Measurements from ENCODE around the gene SIGLEC12.
"Not testable (repeated sequence)": the region's sequence is repeated elsewhere in the genome, so short reads cannot be mapped to it uniquely, and the experiment has no call there.

Gene SIGLEC12

GRCh38 chr19:51524666-51525264, 23.2 kb upstream of the SIGLEC12 start:
- no peak for DNase-seq (ENCODE audit: low read depth in 1 of 2, low spot score in 1 of 2)

- no peak for DNase-seq (ENCODE audit: low read depth in 1 of 2, low spot score in 1 of 2)
These were observed 20.2 kb upstream of the SIGLEC12 start for GRCh38 chr19:51521781-51522180.

- no peak for DNase-seq (ENCODE audit: low read depth in 1 of 2, low spot score in 1 of 2)
These were observed 19.8 kb upstream of the SIGLEC12 start for GRCh38 chr19:51521357-51521756.

- no peak for DNase-seq (ENCODE audit: low read depth in 1 of 2, low spot score in 1 of 2)
These were observed 19.1 kb upstream of the SIGLEC12 start for GRCh38 chr19:51520728-51521127.

- DNase-seq (ENCODE audit: low read depth in 1 of 2, low spot score in 1 of 2): no peak
These were observed 13.4 kb upstream of the SIGLEC12 start for GRCh38 chr19:51514866-51515481.

GRCh38 chr19:51513968-51514367, 12.4 kb upstream of the SIGLEC12 start:
- DNase-seq (ENCODE audit: low read depth in 1 of 2, low spot score in 1 of 2): no peak

- no peak for DNase-seq (ENCODE audit: low read depth in 1 of 2, low spot score in 1 of 2)
These were observed 9.8 kb upstream of the SIGLEC12 start for GRCh38 chr19:51511353-51511752.

- DNase-seq (ENCODE audit: low read depth in 1 of 2, low spot score in 1 of 2): no peak
These were observed 8.4 kb upstream of the SIGLEC12 start for GRCh38 chr19:51509823-51510660.

- DNase-seq (ENCODE audit: low read depth in 1 of 2, low spot score in 1 of 2): no peak
These were observed 6.6 kb upstream of the SIGLEC12 start for GRCh38 chr19:51508059-51508733.

GRCh38 chr19:51507640-51508058, 6.0 kb upstream of the SIGLEC12 start:
- no peak for DNase-seq (ENCODE audit: low read depth in 1 of 2, low spot score in 1 of 2)

GRCh38 chr19:51507192-51507591, 5.6 kb upstream of the SIGLEC12 start:
- DNase-seq (ENCODE audit: low read depth in 1 of 2, low spot score in 1 of 2): no peak

GRCh38 chr19:51505904-51506303, 4.3 kb upstream of the SIGLEC12 start:
- no peak for DNase-seq (ENCODE audit: low read depth in 1 of 2, low spot score in 1 of 2)

GRCh38 chr19:51503896-51504295, 2.3 kb upstream of the SIGLEC12 start:
- no peak for DNase-seq (ENCODE audit: low read depth in 1 of 2, low spot score in 1 of 2)

- no peak for DNase-seq (ENCODE audit: low read depth in 1 of 2, low spot score in 1 of 2)
These were observed 1.8 kb upstream of the SIGLEC12 start for GRCh38 chr19:51503286-51503817.

GRCh38 chr19:51500931-51501330, 669 bp downstream of the SIGLEC12 start:
- DNase-seq (ENCODE audit: low read depth in 1 of 2, low spot score in 1 of 2): not testable (repeated sequence)

GRCh38 chr19:51497666-51498065, 3.9 kb downstream of the SIGLEC12 start:
- no peak for DNase-seq (ENCODE audit: low read depth in 1 of 2, low spot score in 1 of 2)

- DNase-seq (ENCODE audit: low read depth in 1 of 2, low spot score in 1 of 2): no peak
These were observed 7.8 kb downstream of the SIGLEC12 start for GRCh38 chr19:51493776-51494175.

GRCh38 chr19:51491586-51491985, 10.0 kb downstream of the SIGLEC12 start:
- DNase-seq (ENCODE audit: low read depth in 1 of 2, low spot score in 1 of 2): no peak

- no peak for DNase-seq (ENCODE audit: low read depth in 1 of 2, low spot score in 1 of 2)
These were observed 10.9 kb downstream of the SIGLEC12 start for GRCh38 chr19:51490676-51491075.

GRCh38 chr19:51489113-51489512, 12.5 kb downstream of the SIGLEC12 start:
- DNase-seq (ENCODE audit: low read depth in 1 of 2, low spot score in 1 of 2): no peak

- DNase-seq (ENCODE audit: low read depth in 1 of 2, low spot score in 1 of 2): no peak
These were observed 13.1 kb downstream of the SIGLEC12 start for GRCh38 chr19:51488491-51488890.

Measured in activated T-helper 1 cell treated with anti-CD3 and anti-CD28 coated beads, Interleukin-2, amount 50 U/mL, for 16 hours (primary cell).